Activated naive CD4-positive, alpha-beta T cell (primary cell): ENCODE measurements around the gene MMP23B.
"Not testable (repeated sequence)": the region's sequence is repeated elsewhere in the genome, so short reads cannot be mapped to it uniquely, and the experiment has no call there.

Experiments used
- DNase-seq, 4 experiments: peaks; one replicate each; lab custom pipeline; 2025; lab: John Stamatoyannopoulos, UW

The MMP23B gene

GRCh38 chr1:1630965-1631781 lies 800 bp upstream of the MMP23B start:
- no peak for DNase-seq

GRCh38 chr1:1633409-1633808 lies 1.4 kb downstream of the MMP23B start:
- DNase-seq = not testable (repeated sequence)

DNA sequence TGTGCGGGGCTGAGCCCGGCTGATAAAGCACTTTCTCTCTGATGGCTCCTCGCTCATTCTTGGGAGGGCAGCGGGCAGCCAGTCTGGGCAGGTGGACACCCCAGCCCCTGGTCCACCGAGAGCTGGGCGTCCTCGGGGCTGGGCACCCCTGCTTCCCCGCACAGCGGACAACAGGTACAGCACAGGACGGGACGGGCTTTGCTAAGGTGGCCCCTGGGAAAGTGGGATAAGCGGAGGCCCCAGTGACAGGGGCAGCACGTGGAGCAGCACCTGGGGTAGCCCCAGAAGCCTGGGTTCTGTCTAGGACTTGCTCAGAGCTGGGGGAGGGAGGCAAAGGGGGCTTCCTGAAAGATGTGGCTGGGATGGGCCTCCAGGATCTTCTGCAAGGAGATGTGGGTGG lies 2.6 kb downstream of the MMP23B start:
- not testable (repeated sequence) for DNase-seq

GRCh38 chr1:1636621-1637478 lies 4.9 kb downstream of the MMP23B start:
- DNase-seq = not testable (repeated sequence)

- not testable (repeated sequence) for DNase-seq
Measured at GRCh38 chr1:1637479-1637875, 5.5 kb downstream of the MMP23B start.

DNA sequence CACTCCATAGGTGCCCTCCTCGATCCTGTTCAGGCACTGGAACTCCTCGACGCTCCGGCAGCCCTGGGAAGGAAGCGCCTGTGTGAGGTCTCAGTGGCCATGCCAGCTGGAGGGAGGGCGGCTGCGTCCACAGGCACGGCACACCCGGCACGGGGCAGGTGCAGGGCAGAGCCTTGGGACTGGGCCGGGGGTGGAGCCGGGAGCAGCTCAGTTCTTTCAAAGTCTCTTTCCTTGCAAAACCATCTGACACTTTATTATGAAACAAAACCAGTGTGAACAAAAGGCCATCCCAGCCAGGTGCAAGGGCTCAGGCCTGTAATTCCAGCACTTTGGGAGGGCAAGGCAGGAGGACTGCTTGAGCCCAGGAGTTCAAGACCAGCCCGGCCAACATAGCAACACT lies 6.6 kb downstream of the MMP23B start:
- not testable (repeated sequence) for DNase-seq

- DNase-seq = not testable (repeated sequence)
Measured at GRCh38 chr1:1639368-1639767, 7.4 kb downstream of the MMP23B start.

DNA sequence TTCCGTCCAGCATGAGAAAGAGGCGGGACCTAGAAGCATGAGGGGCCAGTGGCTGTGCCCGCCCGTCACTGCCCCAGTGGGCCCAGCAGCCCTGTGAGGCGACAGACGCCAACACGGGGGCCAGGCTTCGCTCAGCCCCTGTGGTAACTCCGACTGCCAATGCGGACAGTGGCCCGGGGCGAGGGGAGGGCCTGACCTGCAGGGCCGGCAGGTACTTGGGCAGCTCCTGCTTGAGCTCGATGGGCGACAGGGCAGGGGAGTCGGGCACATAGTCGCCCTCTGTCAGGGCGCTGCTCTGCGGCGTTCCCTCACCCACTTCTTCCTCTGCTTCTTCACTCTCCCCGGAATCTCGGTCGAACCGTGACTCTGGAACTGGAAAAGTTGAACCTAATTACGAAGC lies 8.1 kb downstream of the MMP23B start:
- DNase-seq = not testable (repeated sequence)

GRCh38 chr1:1640711-1641461 lies 8.9 kb downstream of the MMP23B start:
- not testable (repeated sequence) for DNase-seq

GRCh38 chr1:1646326-1646725 lies 14.4 kb downstream of the MMP23B start:
- not testable (repeated sequence) for DNase-seq

DNA sequence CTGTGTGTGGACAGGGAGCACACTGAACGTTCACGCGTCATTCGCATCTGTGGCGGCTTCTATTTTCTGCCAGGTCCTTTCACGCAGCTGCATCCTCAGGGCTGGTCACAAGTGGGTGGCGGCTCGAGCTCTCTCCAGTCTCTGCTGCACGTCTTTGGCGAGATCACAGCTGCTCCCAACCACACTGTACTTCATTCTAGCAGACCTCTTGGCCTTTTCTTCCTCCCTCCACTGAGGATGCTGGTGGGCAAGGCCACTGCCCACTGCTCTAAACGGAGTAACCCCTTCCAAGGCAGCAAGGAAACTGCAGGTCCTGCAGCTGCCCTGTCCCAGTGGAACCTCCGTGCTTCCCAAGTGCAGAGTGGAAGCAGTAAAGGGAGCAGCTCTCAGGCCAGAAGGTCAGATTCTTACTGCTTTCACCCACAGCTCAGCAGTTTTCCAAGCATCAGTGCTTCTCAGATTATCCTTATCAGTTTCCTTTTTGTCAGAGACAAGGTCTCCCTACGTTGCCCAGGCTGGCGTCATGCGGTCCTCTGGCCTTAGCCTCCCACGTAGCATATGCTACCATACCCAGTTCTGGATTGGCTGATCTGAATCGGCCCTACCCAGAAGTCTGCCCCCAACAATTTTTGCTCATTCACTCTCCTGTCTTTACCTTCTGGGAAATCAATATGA lies 15.7 kb downstream of the MMP23B start:
- not testable (repeated sequence) for DNase-seq

DNA sequence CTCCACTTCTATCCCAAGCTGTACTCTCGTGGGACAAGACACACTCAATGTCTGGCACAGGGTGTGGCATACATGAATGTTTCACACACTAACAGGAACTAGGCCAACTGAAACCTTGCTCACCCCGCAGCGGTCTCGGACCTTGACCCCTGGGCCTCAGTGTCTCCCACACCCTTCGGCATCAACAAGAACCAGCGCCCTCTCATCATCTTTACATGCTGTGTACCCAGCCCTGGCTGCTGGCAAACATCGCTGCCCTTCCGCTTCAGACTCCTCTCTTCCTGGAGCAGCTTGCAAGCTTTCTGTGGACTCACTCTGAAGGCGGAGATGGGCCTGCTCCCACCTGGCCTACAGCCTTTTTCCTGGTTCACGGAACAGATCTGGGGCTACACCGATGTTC lies 16.3 kb downstream of the MMP23B start:
- DNase-seq = not testable (repeated sequence)

GRCh38 chr1:1658583-1659549 lies 26.9 kb downstream of the MMP23B start, which contains the start of gene CDK11B:
Gene CDK11B, minus strand, starts transcription at chr1:1659004. Its CDS starts 1,519 bp downstream, at chr1:1657485.
- peak; percentile 81 to 99 (median 94) for DNase-seq

- DNase-seq = not testable (repeated sequence)
Measured at GRCh38 chr1:1662392-1662791, 30.4 kb downstream of the MMP23B start.

GRCh38 chr1:1662830-1663560 lies 31.0 kb downstream of the MMP23B start:
- not testable (repeated sequence) for DNase-seq

DNA sequence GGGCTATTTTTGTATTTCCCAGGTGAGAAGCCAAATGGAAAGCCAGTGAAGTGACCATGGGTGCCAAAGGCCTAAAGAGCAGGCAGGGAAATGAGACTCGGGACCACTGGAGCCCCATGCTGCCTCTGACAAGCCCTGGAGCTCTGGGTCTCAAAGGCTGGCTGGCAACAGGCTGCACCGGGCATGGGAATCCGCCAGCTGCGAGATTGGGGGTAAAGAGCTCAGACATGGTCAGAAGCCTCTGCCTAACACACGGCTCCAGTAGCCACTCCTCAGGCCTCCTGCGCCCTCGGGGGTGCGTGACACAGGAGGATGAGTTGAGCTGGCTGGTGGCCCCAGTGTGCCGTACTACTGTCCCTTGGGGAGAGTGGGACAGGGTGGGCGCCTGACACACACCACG lies 32.3 kb downstream of the MMP23B start:
- not testable (repeated sequence) for DNase-seq

DNA sequence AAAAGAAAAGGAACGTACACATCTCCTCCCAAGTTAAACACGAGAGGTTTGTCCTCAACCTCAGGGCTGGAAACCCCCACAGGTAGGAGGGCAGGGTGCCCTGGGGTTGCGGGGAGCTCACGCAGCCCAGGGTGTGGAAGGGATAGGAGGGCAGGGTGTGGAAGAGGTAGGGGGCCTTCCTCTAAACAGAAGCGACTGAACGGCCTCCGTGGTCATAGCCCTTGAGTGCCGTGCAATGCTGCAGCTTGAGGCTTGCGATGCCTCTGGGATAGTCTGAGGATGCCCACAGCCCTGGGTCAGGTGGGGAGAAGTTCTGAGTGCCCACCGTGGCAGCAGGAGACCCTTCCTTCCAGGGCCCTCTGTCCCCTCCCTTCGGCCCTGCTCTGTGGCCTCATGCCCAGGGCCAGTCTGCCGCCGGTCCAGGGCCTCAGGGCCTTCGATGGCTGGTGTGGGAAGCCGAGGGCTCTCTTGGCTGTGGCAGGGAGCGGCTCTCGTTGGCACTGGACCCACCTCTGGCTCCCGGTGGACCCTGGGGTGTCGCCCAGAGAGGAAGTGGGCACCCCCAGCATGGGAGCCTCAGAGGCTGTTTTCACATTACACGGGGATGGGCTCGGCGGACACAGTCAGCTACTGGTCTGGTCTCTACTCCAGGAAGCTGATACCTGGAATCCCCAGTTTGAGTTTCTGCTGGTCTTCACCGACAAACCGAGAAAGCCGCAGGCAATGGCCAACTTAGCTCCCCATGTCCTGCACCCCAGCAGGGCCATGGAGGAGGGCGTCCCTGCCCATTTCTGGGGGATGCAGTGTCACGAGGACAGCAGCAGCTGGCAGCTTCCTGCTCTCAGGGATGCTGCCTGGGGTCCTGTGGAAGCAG lies 33.2 kb downstream of the MMP23B start:
- DNase-seq = no peak

GRCh38 chr1:1665815-1666251 lies 33.9 kb downstream of the MMP23B start:
- DNase-seq = peak in 1 of 4 experiments; percentile 12
